Osteoblast (primary cell): Measurements from ENCODE around the gene MAPK8. TPM values are rescaled to one million over a fixed set of nuclear protein-coding genes. Genes with fewer than 3 reads are reported as not detected.
"Not testable (repeated sequence)": the region's sequence is repeated elsewhere in the genome, so short reads cannot be mapped to it uniquely, and the experiment has no call there.

ENCODE experiments used
- DNase-seq: peaks from one replicate; pipeline ENCODE4 v3.0.0; 2011; ENCODE audit warnings: low spot score, mixed read lengths; ENCODE audit not compliant: insufficient read length; ENCODE audit errors: missing footprints
- H2AFZ ChIP-seq: 2 replicates; pipeline ENCODE4 v1.6.0; 2011; ENCODE audit warnings: mild to moderate bottlenecking, low read length
- H3K27ac ChIP-seq: 2 replicates; pipeline ENCODE4 v1.5.1; 2011; ENCODE audit warnings: mild to moderate bottlenecking, low read depth, low read length, moderate library complexity
- H3K27me3 ChIP-seq: 2 replicates; pipeline ENCODE4 v1.6.0; 2012; ENCODE audit warnings: mild to moderate bottlenecking, control low read depth, inconsistent platforms, low read length, moderate library complexity; ENCODE audit not compliant: insufficient read depth
- H3K36me3 ChIP-seq: 2 replicates; pipeline ENCODE4 v1.5.1; 2011; ENCODE audit warnings: mild to moderate bottlenecking, low read length, control low read depth, moderate library complexity; ENCODE audit not compliant: insufficient read depth
- H3K4me1 ChIP-seq: 2 replicates; pipeline ENCODE4 v1.5.1; 2011; ENCODE audit warnings: mild to moderate bottlenecking, low read length, control low read depth, moderate library complexity; ENCODE audit not compliant: insufficient read depth
- H3K4me2 ChIP-seq: 2 replicates; pipeline ENCODE4 v1.6.0; 2011; ENCODE audit warnings: mild to moderate bottlenecking, low read length; ENCODE audit not compliant: insufficient read depth
- H3K4me3 ChIP-seq: fragments of 200-600 bp; sonication (generic); 3 replicates; pipeline ENCODE4 v1.5.1; 2012; ENCODE audit warnings: mild to moderate bottlenecking, low read length, inconsistent platforms; ENCODE audit not compliant: insufficient read depth
- H3K79me2 ChIP-seq: 2 replicates; pipeline ENCODE4 v1.6.0; 2012; ENCODE audit warnings: mild to moderate bottlenecking, low read length, control low read depth, inconsistent platforms; ENCODE audit not compliant: insufficient read depth
- H3K9me3 ChIP-seq: 2 replicates; pipeline ENCODE4 v1.5.1; 2011; ENCODE audit warnings: low read depth, low read length, control low read depth
- H4K20me1 ChIP-seq: 2 replicates; pipeline ENCODE4 v1.6.0; 2012; ENCODE audit warnings: mild to moderate bottlenecking, low read length, control low read depth; ENCODE audit not compliant: insufficient read depth
- CTCF ChIP-seq: IDR thresholded peaks from 2 replicates; pipeline ENCODE4 v1.5.1; 2011; ENCODE audit warnings: mild to moderate bottlenecking, low read depth, low read length, moderate library complexity; ENCODE audit errors: extremely low read depth
- total RNA-seq: library from RNA; depleted of rRNA; stranded (reverse); fragments of >200 nt; gene quantifications from 2 replicates; pipeline ENCODE4 v1.2.3, GENCODE V29; 2012

MAPK8 gene
- total RNA-seq, 1 donor, result 55.7 TPM

DNA sequence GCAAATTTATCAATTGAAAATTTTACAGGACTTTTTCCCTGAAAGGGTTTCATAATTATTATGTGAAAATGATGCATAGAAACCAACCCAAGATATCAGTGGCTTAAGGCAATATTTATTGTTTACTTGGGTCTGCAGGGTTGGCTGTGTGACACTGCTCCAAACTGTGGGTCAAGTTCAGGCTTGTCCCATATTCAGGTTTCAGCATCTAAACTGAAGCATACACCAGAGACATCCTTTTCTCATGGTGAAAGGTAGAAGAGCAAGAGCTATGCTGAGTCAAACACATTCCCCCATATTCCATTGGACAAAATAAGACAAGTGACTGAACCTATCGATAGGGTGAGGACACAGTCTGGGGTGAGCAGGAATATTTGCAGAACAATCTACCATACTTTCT lies 110.9 kb downstream of the MAPK8 start:
- H4K20me1 ChIP-seq, result no peaks in the 10 kb centered on the region
- no peak for TF ChIP-seq CTCF
- no peak for DNase-seq
- no peak overlapping the region for H3K27ac ChIP-seq
- peaks cover 8% of the 10 kb centered on the region for H3K36me3 ChIP-seq
- no peak overlapping the region for H3K4me3 ChIP-seq
- H3K4me2 ChIP-seq, result no peak overlapping the region
- H3K79me2 ChIP-seq, result no peaks in the 10 kb centered on the region
- no peaks in the 10 kb centered on the region for H3K27me3 ChIP-seq
- H3K9me3 ChIP-seq, result peaks cover 3% of the 10 kb centered on the region
- H2AFZ ChIP-seq, result no peak overlapping the region
- peaks cover 16% of the 10 kb centered on the region for H3K4me1 ChIP-seq

DNA sequence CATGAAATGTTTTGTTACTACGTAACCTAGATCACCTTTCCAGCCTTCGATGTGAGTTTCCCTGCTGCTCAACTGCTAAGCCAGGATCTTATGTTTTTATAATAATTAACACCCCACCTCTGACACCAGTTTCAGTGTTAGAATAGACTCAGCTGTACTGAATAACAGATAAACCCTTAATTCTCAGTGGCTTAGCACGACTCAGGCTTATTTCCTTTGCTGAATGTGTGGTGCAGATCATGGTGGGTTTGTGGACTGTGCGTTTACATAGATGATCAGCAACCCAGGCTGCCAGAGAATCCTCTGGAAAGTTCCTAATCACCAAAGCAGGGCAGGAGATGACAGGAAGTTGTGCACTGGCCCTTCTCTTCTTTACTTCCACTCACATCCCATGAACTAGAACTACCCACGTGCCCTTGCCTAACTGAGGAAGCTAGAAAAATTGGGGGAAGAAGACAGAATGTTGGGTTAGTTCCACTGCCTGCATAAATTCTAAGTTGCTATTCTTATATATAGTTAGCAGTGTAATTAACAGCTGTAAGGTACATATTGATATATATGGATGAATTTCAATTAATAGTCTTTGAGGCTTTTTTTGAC lies 111.8 kb downstream of the MAPK8 start:
- Histone ChIP-seq H3K79me2 (no peaks in the 10 kb centered on the region), H3K27me3 (no peaks in the 10 kb centered on the region), H3K4me2 (no peak overlapping the region), H3K36me3 (no peaks in the 10 kb centered on the region), H2AFZ (no peak overlapping the region), H3K4me3 (no peak overlapping the region), H3K4me1 (peaks cover 16% of the 10 kb centered on the region), H4K20me1 (no peaks in the 10 kb centered on the region), H3K27ac (no peak overlapping the region), H3K9me3 (no peaks in the 10 kb centered on the region)
- no peak for DNase-seq
- TF ChIP-seq CTCF, result no peak

DNA sequence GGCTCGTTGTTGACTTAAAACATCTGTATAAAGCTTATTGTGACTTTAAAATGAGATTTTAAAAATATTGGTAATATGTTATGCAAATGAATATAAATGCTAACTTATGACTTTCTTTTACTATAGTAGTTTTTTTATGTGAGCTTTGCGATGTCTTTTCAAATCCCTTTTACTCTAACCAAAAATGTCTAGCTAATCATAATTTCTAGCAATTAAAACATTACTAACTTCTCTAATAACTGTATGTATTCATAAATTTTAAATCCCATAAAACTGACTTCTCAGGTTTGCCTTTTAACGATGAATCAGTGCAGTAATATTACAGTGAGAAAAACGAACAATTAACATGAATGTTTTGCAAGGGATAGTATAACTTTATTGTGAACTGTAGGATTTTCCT lies 113.2 kb downstream of the MAPK8 start:
- Histone ChIP-seq H3K4me3 (no peak overlapping the region), H3K79me2 (no peaks in the 10 kb centered on the region), H4K20me1 (no peaks in the 10 kb centered on the region), H3K9me3 (no peaks in the 10 kb centered on the region), H2AFZ (no peak overlapping the region), H3K27me3 (no peaks in the 10 kb centered on the region), H3K36me3 (no peaks in the 10 kb centered on the region), H3K27ac (no peak overlapping the region), H3K4me1 (peaks cover 16% of the 10 kb centered on the region), H3K4me2 (no peak overlapping the region)
- no peak for TF ChIP-seq CTCF
- no peak for DNase-seq

DNA sequence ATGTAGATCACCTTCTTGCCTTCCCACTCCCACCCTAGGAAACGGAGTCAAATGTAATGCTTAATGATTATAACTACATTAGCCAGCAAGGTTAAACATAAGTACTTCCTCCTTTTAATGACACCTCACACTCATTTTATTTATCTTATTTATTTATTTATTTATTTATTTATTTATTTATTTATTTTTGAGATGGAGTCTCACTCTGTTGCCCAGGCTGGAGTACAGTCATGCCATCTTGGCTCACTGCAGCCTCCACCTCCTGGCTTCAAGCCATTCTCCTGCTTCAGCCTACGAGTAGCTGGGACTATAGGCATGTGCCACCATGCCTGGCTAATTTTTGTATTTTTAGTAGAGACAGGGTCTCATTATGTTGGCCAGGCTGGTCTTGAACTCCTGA lies 115.4 kb downstream of the MAPK8 start:
- not testable (repeated sequence) for H3K27me3 ChIP-seq, H3K4me1 ChIP-seq, H3K4me3 ChIP-seq, H3K9me3 ChIP-seq, H2AFZ ChIP-seq, H3K27ac ChIP-seq, H4K20me1 ChIP-seq, H3K79me2 ChIP-seq, H3K4me2 ChIP-seq, H3K36me3 ChIP-seq, DNase-seq
